GM19463 (cell line): ENCODE measurements around the gene OCIAD1.
"Not testable (repeated sequence)": the region's sequence is repeated elsewhere in the genome, so short reads cannot be mapped to it uniquely, and the experiment has no call there.

Source experiments
- ATAC-seq: cut with Tn5 transposase; IDR thresholded peaks from one replicate; pipeline ENCODE4 v1.9.1; 2021; ENCODE audit warnings: mild to moderate bottlenecking, moderate library complexity; ENCODE audit not compliant: unreplicated experiment

Gene OCIAD1

GRCh38 chr4:48889750-48890149 lies 58.9 kb downstream of the OCIAD1 start:
- not testable (repeated sequence) for ATAC-seq

- ATAC-seq = no peak
These were observed 60.2 kb downstream of the OCIAD1 start for GRCh38 chr4:48891028-48891619.

- no peak for ATAC-seq
These were observed 66.0 kb downstream of the OCIAD1 start for GRCh38 chr4:48896845-48897244.

- ATAC-seq = peak; percentile 82
These were observed 68.0 kb downstream of the OCIAD1 start for GRCh38 chr4:48898733-48899431.

GRCh38 chr4:48899432-48899749 lies 68.5 kb downstream of the OCIAD1 start:
- ATAC-seq = no peak

- no peak for ATAC-seq
These were observed 69.1 kb downstream of the OCIAD1 start for GRCh38 chr4:48899950-48900349.

- no peak for ATAC-seq
These were observed 70.3 kb downstream of the OCIAD1 start for GRCh38 chr4:48901196-48901595.

GRCh38 chr4:48902266-48902665 lies 71.4 kb downstream of the OCIAD1 start:
- no peak for ATAC-seq

- ATAC-seq = no peak
These were observed 73.2 kb downstream of the OCIAD1 start for GRCh38 chr4:48904101-48904500.

GRCh38 chr4:48904541-48905142 lies 73.8 kb downstream of the OCIAD1 start:
- ATAC-seq = no peak

- no peak for ATAC-seq
These were observed 74.6 kb downstream of the OCIAD1 start for GRCh38 chr4:48905363-48906015.

GRCh38 chr4:48906206-48907173 lies 75.6 kb downstream of the OCIAD1 start, which contains the start of gene OCIAD2:
Gene OCIAD2, minus strand, starts transcription at chr4:48906774. Its CDS starts 2,225 bp downstream, at chr4:48904549.
- peak; percentile 96 for ATAC-seq

GRCh38 chr4:48907706-48908477 lies 77.0 kb downstream of the OCIAD1 start:
- ATAC-seq = no peak

- no peak for ATAC-seq
These were observed 77.8 kb downstream of the OCIAD1 start for GRCh38 chr4:48908687-48909086.

- ATAC-seq = no peak
These were observed 78.8 kb downstream of the OCIAD1 start for GRCh38 chr4:48909697-48910096.

GRCh38 chr4:48910511-48910910 lies 79.6 kb downstream of the OCIAD1 start:
- no peak for ATAC-seq
